Tibial artery (tissue), 4 donors: ENCODE results near the gene ZKSCAN1.

ENCODE experiments used
- DNase-seq, 2 donors: peaks; one replicate each; pipeline ENCODE4 v3.0.0-alpha.2; 2019
- H3K27ac ChIP-seq, 2 donors: fragments of 200-600 bp; sonication (generic) in 1 of 2; 1 replicate in 1 of 2; 2 replicates in 1 of 2; pipeline ENCODE4 v1.5.1; 2018 to 2019; ENCODE audit warnings: mild to moderate bottlenecking in 1 of 2
- H3K27me3 ChIP-seq, 2 donors: fragments of 200-600 bp; sonication (generic) in 1 of 2; one replicate each; pipeline versions ENCODE4 v1.5.1 to v1.6.0; 2016 to 2019
- H3K36me3 ChIP-seq, 3 donors: fragments of 200-600 bp; sonication (generic) in 2 of 3; one replicate each; pipeline ENCODE4 v1.5.1; 2016 to 2019; ENCODE audit warnings: mild to moderate bottlenecking in 2 of 3
- H3K4me1 ChIP-seq, 4 donors: fragments of 200-600 bp; sonication (generic) in 2 of 4; 1 replicate in 3 of 4; 2 replicates in 1 of 4; pipeline ENCODE4 v1.5.1; 2016 to 2019
- H3K4me3 ChIP-seq, 2 donors: fragments of 200-600 bp; sonication (generic) in 1 of 2; 1 replicate in 1 of 2; 2 replicates in 1 of 2; pipeline ENCODE4 v1.5.1; 2018 to 2019; ENCODE audit warnings: mild to moderate bottlenecking in 2 of 2
- H3K9me3 ChIP-seq, 3 donors: fragments of 200-600 bp; sonication (generic) in 1 of 3; one replicate each; pipeline ENCODE4 v1.5.1; 2016 to 2019
- intact Hi-C: fragments of 100-400 bp; cut with DNase I; formaldehyde crosslinking; loops from one replicate; pipeline ENCODE4 v1.15.0; 2023; ENCODE audit warnings: low total_unique reads
- TF ChIP-seq, protein P1 (sequence below), 2 experiments: fragments of 200-600 bp in 1 of 2; fragments of 450-650 bp in 1 of 2; IDR thresholded peaks; one replicate each; pipeline ENCODE4 v1.5.1; 2017 to 2019; ENCODE audit warnings: antibody characterized with exemption in 2 of 2, mild to moderate bottlenecking in 1 of 2, moderate library complexity in 1 of 2

ZKSCAN1 gene

DNA sequence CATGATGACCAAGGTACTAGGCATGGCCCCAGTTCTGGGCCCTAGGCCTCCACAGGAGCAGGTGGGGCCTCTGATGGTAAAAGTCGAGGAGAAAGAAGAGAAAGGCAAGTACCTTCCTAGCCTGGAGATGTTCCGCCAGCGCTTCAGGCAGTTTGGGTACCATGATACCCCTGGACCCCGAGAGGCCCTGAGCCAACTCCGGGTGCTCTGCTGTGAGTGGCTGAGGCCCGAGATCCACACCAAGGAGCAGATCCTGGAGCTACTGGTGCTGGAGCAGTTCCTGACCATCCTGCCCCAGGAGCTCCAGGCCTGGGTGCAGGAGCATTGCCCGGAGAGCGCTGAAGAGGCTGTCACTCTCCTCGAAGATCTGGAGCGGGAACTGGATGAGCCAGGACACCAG lies 41.6 kb downstream of the ZKSCAN1 start:
- intact Hi-C loops: no loop called here
- H3K4me1 ChIP-seq: no peaks in the 10 kb centered on the region
- DNase-seq: no peak
- peaks cover 40 to 66% (median 50%) of the 10 kb centered on the region in 3 donors for H3K36me3 ChIP-seq
- no peak overlapping the region for H3K27ac ChIP-seq
- H3K4me3 ChIP-seq: no peak overlapping the region
- no peaks in the 10 kb centered on the region for H3K9me3 ChIP-seq
- TF ChIP-seq, protein P1, sequence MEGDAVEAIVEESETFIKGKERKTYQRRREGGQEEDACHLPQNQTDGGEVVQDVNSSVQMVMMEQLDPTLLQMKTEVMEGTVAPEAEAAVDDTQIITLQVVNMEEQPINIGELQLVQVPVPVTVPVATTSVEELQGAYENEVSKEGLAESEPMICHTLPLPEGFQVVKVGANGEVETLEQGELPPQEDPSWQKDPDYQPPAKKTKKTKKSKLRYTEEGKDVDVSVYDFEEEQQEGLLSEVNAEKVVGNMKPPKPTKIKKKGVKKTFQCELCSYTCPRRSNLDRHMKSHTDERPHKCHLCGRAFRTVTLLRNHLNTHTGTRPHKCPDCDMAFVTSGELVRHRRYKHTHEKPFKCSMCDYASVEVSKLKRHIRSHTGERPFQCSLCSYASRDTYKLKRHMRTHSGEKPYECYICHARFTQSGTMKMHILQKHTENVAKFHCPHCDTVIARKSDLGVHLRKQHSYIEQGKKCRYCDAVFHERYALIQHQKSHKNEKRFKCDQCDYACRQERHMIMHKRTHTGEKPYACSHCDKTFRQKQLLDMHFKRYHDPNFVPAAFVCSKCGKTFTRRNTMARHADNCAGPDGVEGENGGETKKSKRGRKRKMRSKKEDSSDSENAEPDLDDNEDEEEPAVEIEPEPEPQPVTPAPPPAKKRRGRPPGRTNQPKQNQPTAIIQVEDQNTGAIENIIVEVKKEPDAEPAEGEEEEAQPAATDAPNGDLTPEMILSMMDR (IDR thresholded peaks at IDR 0.05): no peak
- no peaks in the 10 kb centered on the region for H3K27me3 ChIP-seq

GRCh38 chr7:100059251-100059739 lies 43.9 kb downstream of the ZKSCAN1 start:
- Histone ChIP-seq H3K4me1 (no peaks in the 10 kb centered on the region), H3K4me3 (no peak overlapping the region), H3K27me3 (no peaks in the 10 kb centered on the region), H3K27ac (no peak overlapping the region), H3K36me3 (peaks cover 59 to 77% (median 70%) of the 10 kb centered on the region in 3 donors), H3K9me3 (no peaks in the 10 kb centered on the region)
- TF ChIP-seq, protein P1 (IDR thresholded peaks at IDR 0.05): no peak
- DNase-seq: no peak
- intact Hi-C loops: no loop called here

DNA sequence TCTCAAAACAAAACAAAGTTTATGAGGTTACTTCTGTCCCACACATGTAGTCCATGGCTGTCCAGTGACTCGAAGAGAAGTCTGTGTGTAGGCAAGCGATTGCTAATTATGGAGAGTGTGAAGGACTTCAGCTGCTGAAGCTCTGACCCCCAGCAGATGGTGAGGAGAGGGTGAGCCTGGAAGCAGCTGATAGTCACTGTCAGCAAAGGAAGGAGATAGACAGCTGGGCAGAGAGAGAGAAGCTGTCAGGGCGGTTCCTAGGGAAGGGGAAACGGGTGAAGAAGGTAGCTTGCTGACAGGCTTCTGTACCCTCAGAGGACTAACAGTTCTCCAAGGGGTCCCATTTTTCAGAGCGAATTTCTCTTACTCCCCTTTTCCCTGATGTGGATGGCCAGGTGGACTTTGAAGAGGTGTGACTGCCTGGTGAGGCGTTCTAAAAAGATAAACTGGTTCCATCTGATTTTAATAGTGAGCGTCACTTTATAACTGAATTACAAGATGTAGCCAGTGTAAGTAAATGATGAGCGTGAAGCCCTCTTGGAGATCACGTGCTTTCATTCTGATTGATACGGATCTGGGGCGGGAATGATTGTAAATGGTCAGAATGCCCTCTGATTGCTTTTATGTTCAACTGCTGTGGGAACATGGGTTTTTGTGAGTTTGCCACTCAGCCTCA lies 46.3 kb downstream of the ZKSCAN1 start:
- intact Hi-C loops: no loop called here
- Histone ChIP-seq H3K27me3 (no peaks in the 10 kb centered on the region), H3K4me3 (no peak overlapping the region), H3K9me3 (no peaks in the 10 kb centered on the region), H3K4me1 (peaks cover 0 to 9% (median 0%) of the 10 kb centered on the region in 4 donors), H3K36me3 (peaks cover 63 to 97% (median 81%) of the 10 kb centered on the region in 3 donors), H3K27ac (no peak overlapping the region)
- DNase-seq: no peak
- TF ChIP-seq, protein P1 (IDR thresholded peaks at IDR 0.05): no peak

- no peak overlapping the region for H3K27ac ChIP-seq
- TF ChIP-seq, protein P1 (IDR thresholded peaks at IDR 0.05): no peak
- peaks cover 52 to 96% (median 67%) of the 10 kb centered on the region in 3 donors for H3K36me3 ChIP-seq
- H3K9me3 ChIP-seq: no peaks in the 10 kb centered on the region
- H3K27me3 ChIP-seq: no peaks in the 10 kb centered on the region
- no peak for DNase-seq
- H3K4me1 ChIP-seq: peaks cover 0 to 9% (median 0%) of the 10 kb centered on the region in 4 donors
- intact Hi-C loops: no loop called here
- no peak overlapping the region for H3K4me3 ChIP-seq
Observed at GRCh38 chr7:100063376-100063775, 48.0 kb downstream of the ZKSCAN1 start.

DNA sequence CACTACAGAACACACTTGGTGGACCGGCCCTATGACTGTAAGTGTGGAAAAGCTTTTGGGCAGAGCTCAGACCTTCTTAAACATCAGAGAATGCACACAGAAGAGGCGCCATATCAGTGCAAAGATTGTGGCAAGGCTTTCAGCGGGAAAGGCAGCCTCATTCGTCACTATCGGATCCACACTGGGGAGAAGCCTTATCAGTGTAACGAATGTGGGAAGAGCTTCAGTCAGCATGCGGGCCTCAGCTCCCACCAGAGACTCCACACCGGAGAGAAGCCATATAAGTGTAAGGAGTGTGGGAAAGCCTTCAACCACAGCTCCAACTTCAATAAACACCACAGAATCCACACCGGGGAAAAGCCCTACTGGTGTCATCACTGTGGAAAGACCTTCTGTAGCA lies 48.8 kb downstream of the ZKSCAN1 start:
- TF ChIP-seq, protein P1 (IDR thresholded peaks at IDR 0.05): no peak
- no peak overlapping the region for H3K27ac ChIP-seq
- no peaks in the 10 kb centered on the region for H3K27me3 ChIP-seq
- peaks cover 48 to 96% (median 63%) of the 10 kb centered on the region in 3 donors for H3K36me3 ChIP-seq
- intact Hi-C loops: no loop called here
- no peaks in the 10 kb centered on the region for H3K9me3 ChIP-seq
- H3K4me1 ChIP-seq: peaks cover 0 to 9% (median 0%) of the 10 kb centered on the region in 4 donors
- H3K4me3 ChIP-seq: no peak overlapping the region
- DNase-seq: no peak
